ENCODE results near the gene ASRGL1.
"Not testable (repeated sequence)": the region's sequence is repeated elsewhere in the genome, so short reads cannot be mapped to it uniquely, and the experiment has no call there.

The ASRGL1 gene

DNA sequence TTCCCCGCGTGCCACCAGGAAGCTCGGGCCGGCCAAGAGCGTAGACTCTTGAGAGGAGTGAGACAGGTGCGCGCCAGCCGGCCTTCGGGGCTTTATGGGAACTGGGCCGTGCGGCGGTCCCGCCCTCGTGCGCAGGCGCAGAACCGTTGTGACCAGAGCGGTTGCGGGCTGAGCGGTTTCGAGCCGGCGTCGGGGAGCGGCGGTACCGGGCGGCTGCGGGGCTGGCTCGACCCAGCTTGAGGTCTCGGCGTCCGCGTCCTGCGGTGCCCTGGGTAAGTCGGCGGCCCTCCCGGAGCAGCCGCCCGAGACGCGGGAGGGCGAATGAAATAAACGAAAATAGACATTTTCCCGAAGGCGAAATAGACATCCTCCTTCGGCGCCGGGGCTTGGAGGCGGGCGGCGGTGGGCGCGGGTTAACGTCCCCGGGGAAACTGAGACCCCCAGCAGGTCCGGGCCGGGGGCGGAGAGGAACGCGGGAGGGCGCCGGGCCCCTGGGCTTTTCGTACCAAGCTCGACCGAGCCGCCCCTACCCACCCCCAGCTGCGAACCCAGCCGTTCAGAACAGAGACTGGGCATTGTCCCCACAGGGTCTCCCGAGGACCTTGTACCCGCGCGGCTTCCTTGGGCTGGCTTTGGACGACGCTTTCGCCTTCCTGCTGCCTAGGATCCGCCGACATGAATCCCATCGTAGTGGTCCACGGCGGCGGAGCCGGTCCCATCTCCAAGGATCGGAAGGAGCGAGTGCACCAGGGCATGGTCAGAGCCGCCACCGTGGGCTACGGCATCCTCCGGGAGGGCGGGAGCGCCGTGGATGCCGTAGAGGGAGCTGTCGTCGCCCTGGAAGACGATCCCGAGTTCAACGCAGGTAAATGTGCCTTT, at the start of gene ASRGL1:
Gene ASRGL1, plus strand, starts transcription at position 146 of the 879 bp plus-strand sequence. Its CDS starts 530 bp downstream, at position 676.
- peak; percentile 83 for DNase-seq (ENCODE audit: low read depth, low spot score)

DNA sequence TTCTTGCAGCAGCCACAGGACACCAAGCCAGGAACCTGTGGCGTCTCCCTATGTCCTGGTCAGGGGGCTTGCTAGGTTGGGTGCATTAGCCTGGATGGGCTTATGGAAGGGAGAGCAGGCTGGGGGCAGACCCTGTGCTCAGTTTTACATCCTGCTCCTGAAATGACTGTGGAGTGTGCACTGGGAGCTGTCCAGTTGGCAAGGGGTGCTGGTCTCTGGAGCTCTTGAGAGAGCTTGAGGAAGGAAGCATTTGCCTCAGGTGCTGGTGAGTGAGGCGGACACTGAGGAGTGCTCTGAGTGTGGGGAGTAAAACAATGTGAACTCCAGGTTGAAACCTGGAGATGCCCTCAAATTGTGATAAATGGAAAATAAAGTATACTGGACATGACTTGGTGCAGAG, 41.7 kb upstream of the ASRGL1 start:
- peak; percentile 65 for DNase-seq (ENCODE audit: low read depth, low spot score)

DNA sequence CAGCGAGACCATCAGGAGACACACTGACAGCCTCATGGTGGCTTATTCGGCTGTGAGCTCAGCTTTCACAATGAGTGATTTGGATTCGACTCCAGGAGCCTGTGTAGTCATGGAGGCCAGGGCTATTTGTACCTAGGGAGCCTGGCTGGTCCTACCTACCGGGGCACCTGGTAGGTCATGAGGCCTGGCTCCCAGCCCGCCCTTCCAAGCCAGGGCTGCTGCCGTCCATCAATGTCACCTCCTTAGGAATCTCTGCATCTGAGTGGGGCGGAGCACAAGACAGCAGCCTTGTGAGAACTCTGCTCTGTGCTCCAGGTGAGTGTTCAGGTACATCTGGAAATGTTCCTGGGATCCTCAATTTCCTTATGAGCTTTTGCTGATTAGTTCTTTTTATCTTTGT, 38.3 kb upstream of the ASRGL1 start, which contains the start of gene SCGB1D4:
Gene SCGB1D4, minus strand, starts transcription at position 101 of the 400 bp plus-strand sequence. Its CDS starts 65 bp downstream, at position 36.
- no peak for DNase-seq (ENCODE audit: low read depth, low spot score)

DNA sequence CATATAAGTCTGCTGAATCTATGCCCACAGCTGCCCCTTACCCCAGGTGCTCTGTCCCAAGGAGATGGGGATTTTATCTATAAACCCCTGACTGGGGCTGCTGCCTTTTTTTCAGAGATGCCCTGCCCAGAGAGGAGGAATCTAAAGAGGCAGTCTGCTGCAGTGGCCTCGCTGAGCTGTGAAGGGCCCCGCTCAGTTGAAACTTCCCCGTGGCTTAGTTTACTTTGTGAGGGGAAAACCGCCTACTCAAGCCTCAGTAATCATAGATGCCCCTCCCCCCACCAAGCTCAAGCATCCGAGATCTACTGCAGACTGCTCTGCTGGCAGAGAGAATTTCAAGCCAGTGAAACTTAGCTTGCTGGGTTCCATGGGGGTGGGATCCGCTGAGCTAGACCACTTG, 31.0 kb upstream of the ASRGL1 start:
- DNase-seq (ENCODE audit: low read depth, low spot score), result no peak

DNA sequence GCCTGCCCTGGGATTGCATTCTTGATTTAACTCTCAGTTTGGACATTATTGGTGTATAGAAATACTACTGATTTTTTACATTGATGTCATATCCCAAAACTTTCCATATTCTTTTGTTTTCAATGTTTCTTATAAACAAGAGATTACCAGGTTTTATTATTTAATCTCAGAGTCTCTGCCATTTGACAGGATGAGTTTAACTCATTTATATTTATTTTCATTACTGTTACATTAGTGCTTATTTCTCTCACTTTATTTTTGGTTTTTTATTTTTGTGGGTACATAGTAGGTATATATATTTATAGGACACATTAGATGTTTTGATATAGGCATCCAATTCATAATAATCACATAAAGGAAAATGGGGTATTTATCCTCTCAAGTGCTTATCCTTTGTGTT, 29.3 kb upstream of the ASRGL1 start:
- DNase-seq (ENCODE audit: low read depth, low spot score), result no peak

DNA sequence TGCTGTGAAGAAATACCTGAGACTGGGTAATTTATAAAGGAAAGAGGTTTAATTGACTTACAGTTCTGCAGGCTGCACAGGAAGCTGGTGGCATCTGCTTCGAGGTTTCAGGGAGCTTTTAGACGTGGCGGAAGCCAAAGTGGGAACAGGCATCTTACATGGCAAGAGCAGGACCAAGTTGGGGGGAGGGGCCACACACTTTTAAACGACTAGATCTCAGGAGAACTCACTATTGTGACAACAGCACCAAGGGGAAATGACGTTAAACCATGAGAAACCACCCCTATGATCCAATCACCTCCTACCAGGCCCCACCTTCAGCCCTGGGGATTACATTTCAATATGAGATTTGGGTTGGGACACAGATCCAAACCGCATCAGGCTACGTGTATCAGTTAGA, 27.3 kb upstream of the ASRGL1 start:
- no peak for DNase-seq (ENCODE audit: low read depth, low spot score)

DNA sequence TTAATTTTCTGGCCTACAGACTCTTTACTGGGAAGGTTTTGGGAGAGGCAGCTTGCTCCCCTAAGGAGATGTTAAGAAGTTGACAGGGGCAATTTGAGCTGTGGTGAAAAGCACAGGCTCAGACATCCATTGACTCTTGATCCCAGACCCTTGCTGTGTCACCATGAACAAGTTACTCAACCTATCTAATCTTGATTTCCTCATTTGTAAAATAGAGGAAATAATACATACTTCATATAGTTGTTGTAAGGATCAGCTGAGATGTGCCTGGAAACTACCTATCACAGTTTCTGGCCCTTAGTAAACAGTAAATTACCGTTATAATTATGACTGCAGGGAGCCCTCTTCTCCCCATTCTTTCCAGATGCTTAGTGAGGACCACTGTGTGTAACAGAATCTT, 21.8 kb upstream of the ASRGL1 start:
- DNase-seq (ENCODE audit: low read depth, low spot score), result no peak

DNA sequence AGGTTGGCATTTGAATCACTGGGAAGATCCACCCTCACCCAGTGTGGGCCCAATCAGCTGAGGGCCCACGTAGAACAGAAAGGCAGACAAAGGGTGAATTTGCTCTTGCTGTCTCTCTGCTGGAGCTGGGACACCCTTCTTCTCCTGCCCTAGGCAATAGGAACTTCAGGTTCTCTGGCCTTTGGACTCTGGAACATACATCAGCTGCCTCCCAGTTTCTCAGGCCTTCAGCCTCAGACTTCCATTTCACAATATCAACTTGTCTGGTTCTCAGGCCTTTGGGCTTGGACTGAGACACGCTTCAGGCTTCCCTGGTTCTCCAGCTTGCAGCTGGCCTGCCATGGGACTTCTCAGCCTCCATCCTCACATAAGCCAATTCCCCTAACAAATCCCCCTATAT, 14.7 kb upstream of the ASRGL1 start:
- DNase-seq (ENCODE audit: low read depth, low spot score), result no peak

DNA sequence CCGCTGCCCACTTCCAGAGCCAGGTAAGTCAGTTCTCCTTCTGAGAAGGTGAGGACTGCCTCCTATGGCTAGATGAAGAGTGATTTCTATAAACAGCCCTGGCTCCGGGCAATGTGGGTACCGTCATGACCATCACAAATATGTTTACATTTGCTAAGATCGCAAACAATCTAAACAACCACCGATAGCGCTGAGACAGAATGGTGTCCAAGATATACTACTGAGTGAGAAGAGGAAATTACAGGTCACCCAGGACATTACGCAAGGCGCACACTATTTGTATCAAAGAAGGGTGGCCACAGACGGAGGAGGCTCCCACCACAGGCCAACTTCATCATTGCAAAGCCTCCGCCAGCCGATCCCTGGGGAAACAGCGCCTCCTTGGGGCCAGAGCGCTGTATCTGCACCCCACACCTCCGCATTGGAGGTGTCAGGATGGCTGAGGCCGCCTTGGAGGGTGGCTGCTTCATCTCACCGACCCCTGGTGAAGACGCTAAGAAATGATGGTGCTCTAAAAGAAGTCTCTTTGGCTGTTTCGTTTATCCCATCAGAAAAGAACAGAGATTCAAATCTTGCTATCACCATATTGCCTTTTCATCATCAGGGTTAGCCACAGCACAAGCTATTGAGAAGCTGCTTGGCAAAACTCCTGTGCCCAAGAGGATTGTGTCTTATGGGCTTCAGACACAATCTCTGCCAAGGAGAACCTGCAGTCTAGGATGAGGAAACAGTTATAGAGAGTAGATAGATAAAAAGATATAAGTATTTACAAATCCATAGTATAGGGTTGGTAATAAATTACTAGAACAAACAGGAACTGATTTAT, 12.3 kb upstream of the ASRGL1 start:
- DNase-seq (ENCODE audit: low read depth, low spot score), result peak; percentile 25

DNA sequence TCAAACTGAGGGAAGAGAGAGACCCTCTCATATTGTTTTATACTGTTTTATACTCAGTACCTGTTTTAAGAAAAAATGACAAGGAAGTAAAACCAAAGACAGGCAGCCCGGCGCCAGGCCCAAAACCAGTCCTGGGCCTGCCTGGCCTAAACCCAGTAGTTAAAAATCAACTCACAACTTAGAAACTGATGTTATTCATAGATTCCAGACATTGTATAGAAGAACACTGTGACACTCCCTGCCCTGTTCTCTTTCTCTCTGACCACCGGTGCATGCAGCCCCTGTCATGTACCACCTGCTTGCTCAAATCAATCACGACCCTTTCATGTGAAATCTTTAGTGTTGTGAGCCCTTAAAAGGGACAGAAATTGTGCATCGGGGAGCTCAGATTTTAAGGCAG, 11.5 kb upstream of the ASRGL1 start:
- not testable (repeated sequence) for DNase-seq (ENCODE audit: low read depth, low spot score)

DNA sequence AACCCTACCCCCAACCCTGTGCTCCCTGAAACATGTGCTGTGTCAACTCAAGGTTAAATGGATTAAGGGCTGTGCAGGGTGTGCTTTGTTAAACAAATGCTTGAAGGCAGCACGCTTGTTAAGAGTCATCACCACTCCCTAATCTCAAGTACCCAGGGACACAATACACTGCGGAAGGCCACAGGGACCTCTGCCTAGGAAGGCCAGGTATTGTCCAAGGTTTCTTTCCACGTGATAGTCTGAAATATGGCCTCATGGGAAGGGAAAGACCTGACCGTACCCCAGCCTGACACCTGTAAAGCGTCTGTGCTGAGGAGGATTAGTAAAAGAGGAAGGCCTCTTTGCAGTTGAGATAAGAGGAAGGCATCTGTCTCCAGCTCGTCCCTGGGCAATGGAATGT, 10.5 kb upstream of the ASRGL1 start:
- not testable (repeated sequence) for DNase-seq (ENCODE audit: low read depth, low spot score)

DNA sequence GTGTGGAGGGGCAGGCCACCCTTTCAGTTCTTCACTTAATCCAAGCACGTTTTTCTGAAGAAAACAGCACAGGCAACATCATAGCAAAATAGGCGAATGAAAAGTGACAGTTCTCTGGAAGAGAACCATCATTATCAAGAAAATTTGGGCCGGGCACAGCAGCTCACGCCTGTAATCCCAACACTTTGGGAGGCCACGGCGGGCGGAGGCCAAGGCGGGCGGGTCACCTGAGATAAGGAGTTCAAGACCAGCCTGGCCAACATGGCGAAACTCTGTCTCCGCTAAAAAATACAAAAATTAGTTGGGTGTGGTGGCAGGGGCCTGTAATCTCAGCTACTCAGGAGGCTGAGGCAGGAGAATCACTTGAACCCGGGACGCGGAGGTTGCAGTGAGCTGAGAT, 9.7 kb upstream of the ASRGL1 start:
- DNase-seq (ENCODE audit: low read depth, low spot score), result not testable (repeated sequence)

DNA sequence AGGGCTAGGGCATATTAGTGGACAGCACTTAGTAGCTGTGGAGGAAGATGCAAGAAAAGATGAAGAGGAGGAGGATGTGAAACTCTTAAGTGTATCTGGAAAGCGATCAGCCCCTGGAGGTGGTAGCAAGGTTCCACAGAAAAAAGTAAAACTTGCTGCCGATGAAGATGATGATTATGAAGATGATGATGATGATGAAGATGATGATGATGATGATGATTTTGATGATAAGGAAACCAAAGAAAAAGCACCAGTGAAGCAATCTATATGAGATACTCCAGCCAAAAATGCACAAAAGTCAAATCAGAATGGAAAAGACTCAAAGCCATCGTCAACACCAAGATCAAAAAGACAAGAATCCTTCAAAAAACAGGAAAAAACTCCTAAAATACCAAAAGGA, 6.0 kb upstream of the ASRGL1 start:
- DNase-seq (ENCODE audit: low read depth, low spot score), result not testable (repeated sequence)

DNA sequence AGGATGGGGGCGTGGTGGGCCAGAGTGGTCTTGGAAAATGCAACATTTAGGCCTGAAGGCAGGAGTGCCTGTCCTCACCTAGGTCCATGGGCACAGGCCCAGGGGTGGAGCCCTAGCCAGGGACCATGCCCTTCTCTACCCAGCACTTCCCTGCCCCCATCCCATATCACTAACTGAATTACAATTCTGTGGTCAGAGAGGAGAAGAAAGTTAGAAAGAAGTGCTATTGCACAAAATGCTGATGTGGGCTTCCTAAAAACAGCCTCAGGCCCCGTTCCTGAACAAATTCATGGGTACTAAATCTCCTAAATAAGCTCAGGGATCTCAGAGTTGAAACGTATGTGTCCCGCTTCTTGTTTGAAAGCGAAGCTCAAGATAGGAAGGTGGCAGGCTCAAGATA, 3.5 kb upstream of the ASRGL1 start:
- DNase-seq (ENCODE audit: low read depth, low spot score), result no peak

DNA sequence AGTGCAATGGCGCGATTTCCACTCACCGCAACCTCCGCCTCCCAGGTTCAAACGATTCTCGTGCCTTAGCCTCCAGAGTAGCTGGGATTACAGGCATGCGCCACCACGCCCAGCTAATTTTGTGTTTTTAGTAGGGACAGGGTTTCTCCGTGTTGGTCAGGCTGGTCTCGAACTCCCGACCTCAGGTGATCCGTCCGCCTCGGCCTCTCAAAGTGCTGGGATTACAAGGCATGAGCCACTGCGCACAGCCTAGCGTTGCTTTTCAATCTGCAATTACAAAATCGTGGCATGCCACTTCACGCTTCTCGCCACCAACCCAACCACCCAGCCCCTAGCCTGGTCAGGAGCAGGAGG, 322 bp upstream of the ASRGL1 start:
- not testable (repeated sequence) for DNase-seq (ENCODE audit: low read depth, low spot score)

DNA sequence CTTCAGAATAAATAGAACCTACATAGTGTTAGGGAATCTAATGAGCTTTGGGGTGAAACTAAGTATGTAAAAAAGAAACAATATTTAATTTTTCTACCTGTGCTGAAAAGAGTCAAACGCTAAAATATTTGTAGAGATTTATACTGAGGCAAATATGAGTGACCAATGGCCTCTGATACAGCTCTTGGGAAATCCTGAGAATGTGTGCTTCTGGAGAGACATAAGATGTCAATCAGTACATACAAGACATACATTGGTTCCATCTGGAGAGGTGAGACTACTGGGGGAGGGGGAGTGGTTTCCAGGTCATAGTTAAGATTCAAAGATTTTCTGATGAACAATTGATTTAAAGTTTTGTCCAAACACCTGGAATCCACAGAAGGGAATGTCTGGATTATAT, 970 bp downstream of the ASRGL1 start:
- no peak for DNase-seq (ENCODE audit: low read depth, low spot score)

DNA sequence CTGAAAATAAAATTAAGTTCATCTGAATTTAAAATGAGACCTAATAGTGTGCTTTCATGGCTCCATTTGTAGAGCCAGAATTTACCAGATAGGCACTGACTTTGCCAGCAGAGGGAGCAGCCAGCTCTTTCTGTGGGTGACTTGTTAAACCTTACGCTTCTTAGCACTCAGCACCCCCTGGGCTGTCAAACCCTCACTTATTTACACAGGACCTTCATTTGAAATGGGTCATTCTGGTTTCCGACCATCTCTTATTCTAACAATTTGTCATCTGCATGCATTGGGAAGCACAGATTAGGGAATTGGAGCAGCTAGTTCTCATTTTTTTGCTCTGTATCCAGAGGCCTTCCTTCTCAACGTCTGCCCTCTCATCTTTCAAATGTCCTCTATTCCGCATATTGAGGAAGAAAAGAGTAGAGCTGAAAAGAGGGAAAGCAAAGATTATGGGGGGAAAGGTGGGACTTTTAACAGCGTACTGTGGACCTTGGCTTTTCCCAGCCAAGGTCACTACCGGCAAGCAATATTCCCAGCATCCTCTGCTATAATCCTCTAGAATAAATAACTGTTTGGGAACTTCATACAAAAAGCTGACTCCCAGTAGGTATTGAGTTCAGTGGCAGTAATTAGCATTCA, 3.1 kb downstream of the ASRGL1 start:
- peak; percentile 74 for DNase-seq (ENCODE audit: low read depth, low spot score)

DNA sequence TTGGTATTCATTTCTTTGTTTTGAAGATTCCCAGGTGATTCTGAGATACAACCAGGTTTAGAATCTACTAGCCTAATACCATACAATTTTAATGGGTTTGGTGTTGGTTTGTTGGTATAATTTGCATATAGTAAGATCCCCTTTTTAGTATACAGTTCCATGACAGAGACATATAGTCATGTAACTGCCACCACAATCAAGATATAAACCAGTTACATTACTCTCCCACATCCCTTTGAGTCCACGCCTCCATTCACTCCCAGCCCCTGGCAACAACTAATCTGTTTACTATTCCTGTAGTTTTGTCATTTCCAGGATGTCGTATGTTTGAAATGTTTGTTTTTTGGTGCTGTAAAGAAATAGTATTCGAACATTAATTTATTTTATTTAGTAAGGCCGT, 4.3 kb downstream of the ASRGL1 start:
- no peak for DNase-seq (ENCODE audit: low read depth, low spot score)

DNA sequence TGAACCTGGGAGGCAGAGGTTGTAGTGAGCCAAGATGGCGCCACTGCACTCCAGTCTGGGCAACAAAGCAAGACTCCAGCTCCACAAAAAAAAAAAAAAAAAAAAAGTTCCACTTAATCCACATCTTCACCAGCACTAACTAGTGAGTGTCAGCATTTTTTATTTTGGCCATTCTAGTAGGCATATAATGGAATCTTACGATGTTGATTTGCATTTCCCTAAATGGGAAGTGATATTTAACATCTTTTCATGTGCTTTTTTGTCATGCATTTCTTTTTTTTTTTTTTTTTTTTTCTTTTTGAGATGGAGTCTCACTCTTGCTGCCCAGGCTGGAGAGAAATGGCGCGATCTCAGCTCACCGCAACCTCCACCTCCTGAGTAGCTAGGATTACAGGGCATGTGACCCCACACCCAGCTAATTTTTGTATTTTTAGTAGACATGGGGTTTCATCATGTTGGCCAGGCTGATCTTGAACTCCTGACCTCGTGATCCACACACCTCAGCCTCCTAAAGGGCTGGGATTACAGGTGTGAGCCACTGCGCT, 6.5 kb downstream of the ASRGL1 start:
- DNase-seq (ENCODE audit: low read depth, low spot score), result not testable (repeated sequence)

DNA sequence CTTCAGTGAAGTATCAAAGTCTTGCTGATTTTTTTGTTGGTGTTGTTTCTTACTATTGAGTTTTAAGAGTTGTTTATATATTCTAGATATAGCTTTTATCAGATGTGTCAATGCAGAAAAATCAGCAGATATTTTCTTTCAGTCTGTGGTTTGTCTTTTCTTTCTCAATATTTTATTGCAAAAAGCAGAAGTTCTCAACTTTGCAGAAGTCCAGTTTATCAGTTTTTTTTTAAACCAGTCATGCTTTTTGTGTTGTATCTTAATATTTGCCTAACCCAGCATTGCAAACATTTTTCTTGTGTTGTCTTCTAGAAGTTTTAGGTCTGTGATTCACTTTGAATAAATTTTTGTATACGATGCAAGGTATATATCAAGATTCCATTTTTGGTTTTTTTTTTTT, 7.0 kb downstream of the ASRGL1 start:
- no peak for DNase-seq (ENCODE audit: low read depth, low spot score)

DNA sequence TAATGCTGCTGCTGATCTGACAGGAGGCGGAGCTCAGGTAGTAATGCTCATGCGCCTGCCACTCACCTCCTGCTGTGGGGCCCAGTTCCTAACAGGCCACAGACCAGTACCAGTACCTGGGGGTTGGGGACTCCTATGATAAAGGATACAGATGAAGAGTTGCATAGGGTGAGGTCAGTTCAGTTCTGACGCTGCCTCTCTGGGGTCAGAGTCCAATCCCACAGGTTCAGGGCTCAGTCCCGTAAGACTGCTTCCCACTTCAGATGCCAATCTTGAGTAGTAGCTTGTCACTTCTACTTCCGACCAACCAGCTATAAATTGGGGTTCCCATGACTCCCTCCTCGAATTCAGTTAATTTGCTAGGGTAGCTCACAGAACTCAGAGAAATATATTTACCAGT, 8.6 kb downstream of the ASRGL1 start:
- no peak for DNase-seq (ENCODE audit: low read depth, low spot score)
